Psoas muscle (tissue), 8 donors: Measurements from ENCODE around the gene NDP. TPM values are rescaled to one million over a fixed set of nuclear protein-coding genes. Genes with fewer than 3 reads are reported as not detected.

Source experiments
- ATAC-seq, 4 donors: fragments of 200-7000 bp; cut with Tn5 transposase; one replicate each; pipeline ENCODE4 v1.9.1; 2020; ENCODE audit warnings: moderate library complexity in 3 of 4, mild to moderate bottlenecking in 2 of 4
- DNase-seq, 2 donors: peaks; one replicate each; pipeline ENCODE4 v3.0.0-alpha.2; 2020
- H3K27ac ChIP-seq: fragments of 200-600 bp; one replicate; pipeline ENCODE4 v1.8.0; 2022
- H3K27me3 ChIP-seq, 3 donors: fragments of 200-600 bp in 1 of 3; one replicate each; pipeline versions ENCODE4 v1.6.1 to v1.8.0; 2013 to 2022; ENCODE audit warnings: low read length in 2 of 3, mild to moderate bottlenecking in 2 of 3, moderate library complexity in 1 of 3; ENCODE audit not compliant: insufficient read depth in 3 of 3
- H3K36me3 ChIP-seq, 2 donors: fragments of 200-600 bp in 1 of 2; one replicate each; pipeline versions ENCODE4 v1.6.1 to v1.8.0; 2013 to 2022; ENCODE audit warnings: low read depth in 1 of 2, mild to moderate bottlenecking in 1 of 2, moderate library complexity in 1 of 2; ENCODE audit not compliant: insufficient read depth in 1 of 2
- H3K4me1 ChIP-seq: fragments of 200-600 bp; one replicate; pipeline ENCODE4 v1.8.0; 2022
- H3K4me3 ChIP-seq: fragments of 200-600 bp; one replicate; pipeline ENCODE4 v1.8.0; 2022; ENCODE audit warnings: mild to moderate bottlenecking
- H3K9me3 ChIP-seq: fragments of 200-600 bp; one replicate; pipeline ENCODE4 v1.8.0; 2022
- WGBS, 3 donors: extraction: QIAGEN DNeasy Blood & Tissue Kit; methylation state at CpG; one replicate each; pipeline versions ENCODE4 v1.1.6 to v1.1.7; 2013; 5-methylcytosine and 5-hydroxymethylcytosine counted together
- intact Hi-C, 2 donors: fragments of 100-400 bp; cut with DNase I; formaldehyde crosslinking; loops; one replicate each; pipeline versions ENCODE4 v1.11.0 to v1.14.2; 2022
- long read RNA-seq, 2 donors: library from polyadenylated mRNA; unstranded; transcript quantifications; one replicate each; pipeline ENCODE4 v2.0.0, GENCODE V29; 2021
- polyA plus RNA-seq, 3 donors: library from polyadenylated mRNA; stranded (reverse); fragments of 200-250 nt; gene quantifications; one replicate each; pipeline ENCODE4 v1.2.3, GENCODE V29; 2013
- total RNA-seq, 4 donors: library from RNA; stranded (reverse); fragmentation: NEBNext Ultra II Directional in 2 of 4; extraction: Animal tissue kit (Norgen Biotek cat#: 25700) in 2 of 4; gene quantifications; one replicate each; pipeline versions ENCODE4 v1.2.1 to v1.2.4, GENCODE V29; 2021 to 2023
- TF ChIP-seq, protein P1 (sequence below): fragments of 200-600 bp; IDR thresholded peaks from one replicate; pipeline ENCODE4 v1.8.0; 2022; ENCODE audit warnings: antibody characterized with exemption
- donor health status: healthy with polysubstance abuse.
- donor health status: DM: no; HTN: no; CAD: no; lungs with moderate emphysema.
- donor health status: Bipolar disorder and iron deficiency.
- donor health status: healthy.
- donor health status: DM: yes; HTN: yes; CAD: no.
- donor health status: DM: no; HTN: no; CAD: no.
- donor health status: DM: no; HTN: no; CAD: no.
- donor health status: DM: yes; HTN: yes; CAD: no.

Gene NDP
- total RNA-seq (under 1 TPM in 1 of 4 donors, not detected in 3; 0.21 TPM), polyA plus RNA-seq (under 1 TPM in 1 of 3 donors, not detected in 2; 0.01 TPM)
- long read RNA-seq, donor 1 = 0 reads
- long read RNA-seq, donor 2 = 0 reads

DNA sequence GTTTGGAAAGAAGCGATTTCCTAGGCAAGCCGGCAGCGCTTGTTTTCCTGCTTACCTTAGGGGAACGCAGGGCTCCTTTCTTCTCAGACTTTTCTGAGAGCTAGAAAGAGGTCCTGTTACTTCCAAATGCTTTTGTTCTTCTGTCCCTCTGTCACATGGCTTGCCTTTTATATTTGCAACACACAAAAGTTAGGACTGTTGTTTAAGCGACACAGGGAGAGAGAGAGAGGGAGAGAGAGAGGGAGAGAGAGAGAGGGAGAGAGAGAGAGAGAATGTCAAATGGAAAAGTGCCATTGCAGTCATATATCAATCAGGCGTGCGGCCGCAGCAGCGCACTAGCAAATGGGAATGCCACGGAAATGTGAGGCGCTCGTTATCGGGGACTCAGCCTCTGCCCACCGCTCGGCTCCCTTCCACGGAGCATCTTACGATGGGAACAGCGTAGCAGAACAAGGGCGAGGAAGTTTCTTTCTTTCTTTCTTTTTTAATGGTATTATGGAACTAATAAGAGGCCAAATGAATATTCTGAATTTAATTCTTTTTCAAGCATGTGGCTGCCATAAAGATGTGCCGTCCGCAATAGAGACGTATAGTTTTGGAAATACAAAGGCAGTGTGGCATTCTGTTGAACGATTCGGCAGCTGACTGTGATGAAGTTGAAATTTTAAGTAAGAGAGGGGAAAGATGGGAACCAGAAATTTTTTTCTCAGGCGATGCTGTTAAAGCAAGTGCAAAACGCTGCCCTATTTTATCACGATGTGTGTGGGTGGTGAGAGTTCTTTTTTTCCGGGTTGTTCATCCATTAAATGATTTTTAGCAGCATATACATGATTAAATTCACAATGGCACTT, at the start of gene NDP:
NDP (minus strand) TSS at position 142 of the 851 bp plus-strand sequence. CDS start 14,745 bp downstream, outside the sequence.
- TF ChIP-seq, protein P1, sequence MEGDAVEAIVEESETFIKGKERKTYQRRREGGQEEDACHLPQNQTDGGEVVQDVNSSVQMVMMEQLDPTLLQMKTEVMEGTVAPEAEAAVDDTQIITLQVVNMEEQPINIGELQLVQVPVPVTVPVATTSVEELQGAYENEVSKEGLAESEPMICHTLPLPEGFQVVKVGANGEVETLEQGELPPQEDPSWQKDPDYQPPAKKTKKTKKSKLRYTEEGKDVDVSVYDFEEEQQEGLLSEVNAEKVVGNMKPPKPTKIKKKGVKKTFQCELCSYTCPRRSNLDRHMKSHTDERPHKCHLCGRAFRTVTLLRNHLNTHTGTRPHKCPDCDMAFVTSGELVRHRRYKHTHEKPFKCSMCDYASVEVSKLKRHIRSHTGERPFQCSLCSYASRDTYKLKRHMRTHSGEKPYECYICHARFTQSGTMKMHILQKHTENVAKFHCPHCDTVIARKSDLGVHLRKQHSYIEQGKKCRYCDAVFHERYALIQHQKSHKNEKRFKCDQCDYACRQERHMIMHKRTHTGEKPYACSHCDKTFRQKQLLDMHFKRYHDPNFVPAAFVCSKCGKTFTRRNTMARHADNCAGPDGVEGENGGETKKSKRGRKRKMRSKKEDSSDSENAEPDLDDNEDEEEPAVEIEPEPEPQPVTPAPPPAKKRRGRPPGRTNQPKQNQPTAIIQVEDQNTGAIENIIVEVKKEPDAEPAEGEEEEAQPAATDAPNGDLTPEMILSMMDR = no peak
- Histone ChIP-seq H3K27me3 (peaks cover 0 to 67% (median 0%) of the 10 kb centered on the region in 3 donors), H3K36me3 (no peaks in the 10 kb centered on the region), H3K27ac (no peak within 1 kb of the TSS), H3K4me1 (no peaks in the 10 kb centered on the region), H3K9me3 (no peaks in the 10 kb centered on the region), H3K4me3 (peak within 1 kb of the TSS; percentile 53)
- intact Hi-C loops = no loop called here
- 8 to 17% (median 8%) methylated on average over 28 of the region's 28 CpGs for WGBS, 3 donors
- ATAC-seq (peak in 2 of 4 donors; percentile 35 to 55), DNase-seq (no peak)

GRCh38 chrX:44022964-44023363, 49.8 kb upstream of the NDP start:
- Histone ChIP-seq H3K36me3 (no peaks in the 10 kb centered on the region), H3K27me3 (peaks cover 0 to 13% (median 0%) of the 10 kb centered on the region in 3 donors), H3K9me3 (no peaks in the 10 kb centered on the region), H3K27ac (no peak overlapping the region), H3K4me1 (no peaks in the 10 kb centered on the region), H3K4me3 (no peak overlapping the region)
- TF ChIP-seq, protein P1 = no peak
- DNase-seq (no peak), ATAC-seq (no peak)
- 10 to 48% (median 46%) methylated on average over 1 to 2 of the region's 2 CpGs for WGBS, 3 donors
- intact Hi-C loops = no loop called here

GRCh38 chrX:44020693-44021092, 47.5 kb upstream of the NDP start:
- TF ChIP-seq, protein P1 = no peak
- Histone ChIP-seq H3K4me3 (no peak overlapping the region), H3K27ac (no peak overlapping the region), H3K4me1 (no peaks in the 10 kb centered on the region), H3K27me3 (peaks cover 0 to 7% (median 0%) of the 10 kb centered on the region in 3 donors), H3K36me3 (no peaks in the 10 kb centered on the region), H3K9me3 (no peaks in the 10 kb centered on the region)
- ATAC-seq (no peak), DNase-seq (no peak)
- intact Hi-C loops = no loop called here
- WGBS, 3 donors = 78 to 81% (median 79%) methylated on average over 2 of the region's 2 CpGs

DNA sequence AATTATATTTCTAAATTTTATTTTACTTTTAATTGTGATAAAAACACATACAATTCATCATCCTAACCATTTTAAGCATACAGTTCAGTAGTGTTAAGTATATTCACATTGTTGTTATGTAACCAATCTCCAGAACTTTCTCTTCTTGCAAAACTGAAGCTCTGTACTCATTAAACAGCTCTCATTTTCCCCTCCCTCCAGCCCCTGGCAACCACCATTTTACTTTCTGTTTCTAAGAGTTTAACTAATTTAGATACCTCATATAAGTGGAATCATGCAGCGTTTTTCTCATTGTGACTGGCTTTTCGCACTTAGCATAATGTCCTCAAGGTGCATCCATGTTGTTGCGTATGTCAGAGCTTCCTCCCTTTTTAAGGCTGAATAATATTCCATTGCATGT, 46.7 kb upstream of the NDP start:
- H3K4me3 ChIP-seq = no peak overlapping the region
- no peak overlapping the region for H3K27ac ChIP-seq
- intact Hi-C loops = no loop called here
- no peak for DNase-seq
- no peaks in the 10 kb centered on the region for H3K4me1 ChIP-seq
- WGBS, 3 donors = 88 to 96% (median 91%) methylated on average over 3 of the region's 3 CpGs
- no peaks in the 10 kb centered on the region for H3K36me3 ChIP-seq
- TF ChIP-seq, protein P1 = no peak
- H3K27me3 ChIP-seq = peaks cover 0 to 6% (median 0%) of the 10 kb centered on the region in 3 donors
- no peak for ATAC-seq
- H3K9me3 ChIP-seq = no peaks in the 10 kb centered on the region
